Spinal cord (tissue), 10 donors: ENCODE data around the gene MEGF10. TPM values are rescaled to one million over a fixed set of nuclear protein-coding genes. Genes with fewer than 3 reads are reported as not detected.

Experiments
- DNase-seq, 6 donors: peaks; one replicate each; pipeline versions ENCODE4 v3.0.0 to v3.0.0-alpha.2; 2013 to 2015; ENCODE audit warnings: low spot score in 6 of 6, low read depth in 4 of 6
- H3K27ac ChIP-seq: one replicate; pipeline ENCODE4 v1.5.1; 2013; ENCODE audit warnings: low read depth, low read length, control low read depth
- H3K27me3 ChIP-seq: one replicate; pipeline ENCODE4 v1.6.1; 2013; ENCODE audit warnings: low read length; ENCODE audit not compliant: control insufficient read depth, insufficient read depth
- H3K36me3 ChIP-seq: one replicate; pipeline ENCODE4 v1.6.1; 2013; ENCODE audit warnings: low read length; ENCODE audit not compliant: control insufficient read depth, insufficient read depth
- H3K4me1 ChIP-seq: one replicate; pipeline ENCODE4 v1.6.1; 2013; ENCODE audit warnings: low read length; ENCODE audit not compliant: control insufficient read depth, insufficient read depth
- H3K4me3 ChIP-seq: one replicate; pipeline ENCODE4 v1.5.1; 2013; ENCODE audit warnings: low read depth, low read length, control low read depth
- H3K9me3 ChIP-seq: one replicate; pipeline ENCODE4 v1.6.1; 2013; ENCODE audit warnings: low read length; ENCODE audit not compliant: control insufficient read depth, insufficient read depth
- WGBS: methylation state at CpG from one replicate; pipeline ENCODE4 v1.1.5; 2013; ENCODE audit warnings: missing lambda C conversion rate; ENCODE audit not compliant: insufficient coverage; 5-methylcytosine and 5-hydroxymethylcytosine counted together
- polyA plus RNA-seq, 2 donors: library from polyadenylated mRNA; unstranded; fragments of 120-200 nt; gene quantifications; one replicate each; pipeline ENCODE4 v1.2.1, GENCODE V29; 2013; ENCODE audit not compliant: insufficient read length in 2 of 2
- total RNA-seq, 2 donors: library from RNA; depleted of rRNA in 1 of 2; stranded (reverse); fragments of 120-200 nt in 1 of 2; fragments of >200 nt in 1 of 2; gene quantifications; one replicate each; pipeline versions ENCODE4 v1.2.3 to v1.2.4, GENCODE V29; 2013 to 2014
- donor health status: healthy.

The MEGF10 gene
- total and polyA plus RNA-seq, 4 donors: 18.5 to 31.2 (median 29.2) TPM

GRCh38 chr5:127433526-127433925 is 142.9 kb downstream of the MEGF10 start:
- Histone ChIP-seq H3K27me3 (no peaks in the 10 kb centered on the region), H3K4me3 (no peak overlapping the region), H3K36me3 (peaks cover 2% of the 10 kb centered on the region), H3K27ac (peak overlapping the region; percentile 17), H3K9me3 (no peaks in the 10 kb centered on the region), H3K4me1 (peaks cover 13% of the 10 kb centered on the region)
- DNase-seq: peak in 2 of 6 donors; percentile 39 to 62
- WGBS: no CpG with 5 or more reads among the region's 2 CpGs

DNA sequence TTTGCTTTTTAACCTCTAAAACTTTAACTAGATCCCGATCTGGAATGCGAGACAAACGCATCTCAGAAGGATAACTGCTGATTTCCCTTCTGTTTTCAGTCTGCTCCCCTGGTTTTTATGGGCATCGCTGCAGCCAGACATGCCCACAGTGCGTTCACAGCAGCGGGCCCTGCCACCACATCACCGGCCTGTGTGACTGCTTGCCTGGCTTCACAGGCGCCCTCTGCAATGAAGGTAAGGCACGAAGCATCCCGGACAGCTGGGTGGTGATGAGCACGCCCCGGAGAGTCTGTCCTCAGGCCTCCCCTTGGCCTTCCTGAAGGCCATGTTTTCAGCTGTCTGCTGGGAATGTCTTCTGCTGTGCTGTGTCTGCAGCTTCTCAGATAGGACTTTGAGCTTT is 144.0 kb downstream of the MEGF10 start:
- Histone ChIP-seq H3K36me3 (peaks cover 2% of the 10 kb centered on the region), H3K27ac (peak overlapping the region; percentile 29), H3K4me1 (peaks cover 13% of the 10 kb centered on the region), H3K4me3 (no peak overlapping the region), H3K9me3 (no peaks in the 10 kb centered on the region), H3K27me3 (no peaks in the 10 kb centered on the region)
- no peak for DNase-seq
- 75% methylated on average over 12 of the region's 12 CpGs for WGBS

GRCh38 chr5:127435821-127436220 is 145.2 kb downstream of the MEGF10 start:
- H3K4me1 ChIP-seq: peaks cover 8% of the 10 kb centered on the region
- H3K27ac ChIP-seq: no peak overlapping the region
- no peaks in the 10 kb centered on the region for H3K9me3 ChIP-seq
- no peak for DNase-seq
- no peaks in the 10 kb centered on the region for H3K27me3 ChIP-seq
- WGBS: no CpG with 5 or more reads among the region's 2 CpGs
- peaks cover 2% of the 10 kb centered on the region for H3K36me3 ChIP-seq
- H3K4me3 ChIP-seq: no peak overlapping the region

DNA sequence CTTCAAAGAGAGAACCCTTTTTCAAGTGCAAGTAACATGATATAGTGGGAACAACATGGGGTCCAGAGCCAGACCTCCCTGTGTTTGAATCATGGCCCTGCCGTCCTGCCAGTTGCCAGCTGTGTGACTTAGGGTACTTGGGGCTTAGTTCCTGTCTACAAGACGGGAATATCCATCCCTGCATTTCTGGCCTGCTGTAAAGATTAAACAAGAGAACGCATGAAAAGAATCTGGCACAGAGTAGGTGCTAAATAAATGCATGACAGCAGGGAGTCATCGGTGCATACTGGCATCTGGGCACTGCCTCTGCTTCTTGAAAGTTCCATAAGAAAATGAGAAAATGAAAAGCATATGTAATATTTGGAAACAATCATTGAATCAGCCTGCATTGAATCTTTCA is 149.0 kb downstream of the MEGF10 start:
- Histone ChIP-seq H3K27me3 (no peaks in the 10 kb centered on the region), H3K36me3 (peaks cover 4% of the 10 kb centered on the region), H3K9me3 (no peaks in the 10 kb centered on the region), H3K27ac (no peak overlapping the region), H3K4me3 (no peak overlapping the region), H3K4me1 (peaks cover 2% of the 10 kb centered on the region)
- peak in 1 of 6 donors; percentile 70 for DNase-seq
- 78% methylated on average over 4 of the region's 4 CpGs for WGBS

DNA sequence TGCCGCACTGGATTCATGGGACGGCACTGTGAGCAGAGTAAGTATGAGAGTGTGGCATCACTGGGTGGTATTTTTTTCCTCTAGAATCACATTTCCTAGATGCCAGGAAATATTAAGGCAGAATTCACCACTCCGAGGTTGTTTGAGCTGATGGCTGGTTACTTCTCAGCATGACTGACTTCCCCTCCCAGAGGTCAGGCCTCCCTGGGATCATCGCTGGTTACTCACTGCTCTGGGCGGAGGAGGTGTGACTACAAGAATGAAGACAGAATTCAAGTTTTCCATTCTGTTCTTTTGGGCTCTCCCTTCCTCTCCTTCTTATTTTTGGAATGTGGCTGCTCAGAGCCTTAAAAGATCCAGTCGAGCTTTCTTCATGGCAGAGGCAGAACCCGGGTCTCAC is 150.2 kb downstream of the MEGF10 start:
- no peak overlapping the region for H3K27ac ChIP-seq
- no peak for DNase-seq

GRCh38 chr5:127441799-127442484 is 151.3 kb downstream of the MEGF10 start:
- Histone ChIP-seq H3K27ac (no peak overlapping the region), H3K27me3 (no peaks in the 10 kb centered on the region), H3K4me3 (no peak overlapping the region), H3K4me1 (no peaks in the 10 kb centered on the region), H3K9me3 (no peaks in the 10 kb centered on the region), H3K36me3 (peaks cover 3% of the 10 kb centered on the region)
- peak in 2 of 6 donors; percentile 53 to 86 for DNase-seq
- WGBS: 29% methylated on average over 1 of the region's 4 CpGs

More for the DNA sequence above, 150.2 kb downstream of the MEGF10 start:
- no peak overlapping the region for H3K4me3 ChIP-seq
- no peaks in the 10 kb centered on the region for H3K9me3 ChIP-seq
- no peaks in the 10 kb centered on the region for H3K4me1 ChIP-seq
- H3K36me3 ChIP-seq: peaks cover 3% of the 10 kb centered on the region
- WGBS: no CpG with 5 or more reads among the region's 7 CpGs
- H3K27me3 ChIP-seq: no peaks in the 10 kb centered on the region

DNA sequence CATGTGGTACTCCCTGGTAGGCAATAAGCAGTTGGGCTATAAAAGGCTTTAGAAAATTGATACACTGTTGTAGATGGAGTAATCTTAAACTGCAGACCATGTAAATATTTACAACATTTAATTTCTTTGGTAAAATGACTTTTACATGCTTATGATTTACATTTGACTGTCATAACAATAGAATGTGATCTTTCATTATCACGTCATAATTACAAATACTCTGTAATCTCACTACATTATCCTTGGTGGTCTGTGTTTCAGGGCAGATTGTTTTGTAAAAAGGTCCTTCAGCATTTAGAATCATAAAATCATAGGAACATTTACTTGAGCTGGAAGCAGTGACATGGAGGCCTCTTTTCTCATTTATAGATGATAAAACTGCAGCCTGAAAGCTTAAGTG is 153.6 kb downstream of the MEGF10 start:
- peaks cover 7% of the 10 kb centered on the region for H3K36me3 ChIP-seq
- H3K4me1 ChIP-seq: no peaks in the 10 kb centered on the region
- H3K9me3 ChIP-seq: no peaks in the 10 kb centered on the region
- H3K27me3 ChIP-seq: no peaks in the 10 kb centered on the region
- WGBS: no CpG with 5 or more reads among the region's 1 CpG
- no peak overlapping the region for H3K27ac ChIP-seq
- no peak overlapping the region for H3K4me3 ChIP-seq
- no peak for DNase-seq

DNA sequence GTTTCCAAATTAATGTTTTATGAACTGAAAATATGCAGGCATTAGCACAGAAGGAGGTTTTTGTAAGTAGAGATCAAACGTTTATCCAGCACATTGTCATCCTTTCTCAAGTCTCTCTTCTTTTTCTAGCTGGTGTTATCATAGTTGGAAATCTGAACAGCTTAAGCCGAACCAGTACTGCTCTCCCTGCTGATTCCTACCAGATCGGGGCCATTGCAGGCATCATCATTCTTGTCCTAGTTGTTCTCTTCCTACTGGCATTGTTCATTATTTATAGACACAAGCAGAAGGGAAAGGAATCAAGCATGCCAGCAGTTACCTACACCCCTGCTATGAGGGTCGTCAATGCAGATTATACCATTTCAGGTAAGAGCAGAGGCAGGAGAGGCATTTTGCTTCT is 154.7 kb downstream of the MEGF10 start:
- peak in 1 of 6 donors; percentile 62 for DNase-seq
- WGBS: no CpG with 5 or more reads among the region's 4 CpGs
- Histone ChIP-seq H3K27me3 (no peaks in the 10 kb centered on the region), H3K9me3 (no peaks in the 10 kb centered on the region), H3K4me1 (no peaks in the 10 kb centered on the region), H3K36me3 (peaks cover 7% of the 10 kb centered on the region), H3K27ac (no peak overlapping the region), H3K4me3 (no peak overlapping the region)

- H3K4me3 ChIP-seq: no peak overlapping the region
- no peaks in the 10 kb centered on the region for H3K4me1 ChIP-seq
- H3K27ac ChIP-seq: no peak overlapping the region
- H3K9me3 ChIP-seq: no peaks in the 10 kb centered on the region
- no peaks in the 10 kb centered on the region for H3K27me3 ChIP-seq
- H3K36me3 ChIP-seq: peaks cover 7% of the 10 kb centered on the region
- DNase-seq: no peak
- 100% methylated on average over 1 of the region's 2 CpGs for WGBS
These were observed 156.0 kb downstream of the MEGF10 start for GRCh38 chr5:127446626-127447025.

DNA sequence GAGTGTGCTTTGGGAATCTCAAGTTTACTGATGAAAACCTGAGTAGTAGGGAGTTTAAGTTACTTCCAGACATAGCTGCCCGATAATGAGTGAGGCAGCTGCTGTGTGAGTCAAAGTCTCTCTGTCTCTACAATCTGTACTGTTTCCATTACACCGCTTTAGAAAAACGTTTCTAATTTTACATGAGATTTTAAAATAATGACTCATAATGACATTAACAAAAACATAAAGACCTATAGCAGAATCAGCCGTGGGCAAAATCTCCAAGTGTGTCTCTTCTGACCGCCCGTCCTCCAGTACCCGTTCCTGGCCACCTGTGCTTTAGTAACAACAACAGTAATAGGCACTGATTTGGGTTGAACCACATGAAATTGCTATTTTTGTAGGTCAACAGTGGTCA is 157.2 kb downstream of the MEGF10 start:
- no peaks in the 10 kb centered on the region for H3K4me1 ChIP-seq
- WGBS: 100% methylated on average over 4 of the region's 7 CpGs
- H3K9me3 ChIP-seq: no peaks in the 10 kb centered on the region
- no peak overlapping the region for H3K4me3 ChIP-seq
- H3K27ac ChIP-seq: no peak overlapping the region
- H3K36me3 ChIP-seq: peaks cover 4% of the 10 kb centered on the region
- H3K27me3 ChIP-seq: no peaks in the 10 kb centered on the region
- no peak for DNase-seq
